ENCODE results near the gene PLCG1.

Gene PLCG1

DNA sequence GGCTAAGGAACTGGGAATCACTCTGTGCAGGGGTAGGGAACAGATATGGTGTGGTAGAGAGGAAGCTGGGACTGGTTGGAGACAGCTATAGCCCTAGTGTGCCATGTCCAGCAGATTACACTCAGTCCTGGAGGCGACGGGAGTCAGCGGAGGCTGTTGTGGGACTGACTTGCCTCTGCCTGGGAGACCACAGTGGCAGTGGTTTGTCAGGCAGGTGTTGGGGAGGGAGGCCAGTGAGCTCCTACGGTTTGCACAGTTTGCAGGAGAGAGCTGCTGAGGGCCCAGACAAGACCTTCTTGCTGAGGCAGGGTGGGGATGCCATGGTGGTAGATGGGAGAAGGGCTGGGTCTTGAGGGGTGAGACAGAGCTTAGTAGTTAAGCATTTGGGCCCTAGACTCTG, 4.9 kb downstream of the PLCG1 start:
- no peak for DNase-seq (ENCODE audit: low read depth in 4 of 4, low spot score in 1 of 4)

DNA sequence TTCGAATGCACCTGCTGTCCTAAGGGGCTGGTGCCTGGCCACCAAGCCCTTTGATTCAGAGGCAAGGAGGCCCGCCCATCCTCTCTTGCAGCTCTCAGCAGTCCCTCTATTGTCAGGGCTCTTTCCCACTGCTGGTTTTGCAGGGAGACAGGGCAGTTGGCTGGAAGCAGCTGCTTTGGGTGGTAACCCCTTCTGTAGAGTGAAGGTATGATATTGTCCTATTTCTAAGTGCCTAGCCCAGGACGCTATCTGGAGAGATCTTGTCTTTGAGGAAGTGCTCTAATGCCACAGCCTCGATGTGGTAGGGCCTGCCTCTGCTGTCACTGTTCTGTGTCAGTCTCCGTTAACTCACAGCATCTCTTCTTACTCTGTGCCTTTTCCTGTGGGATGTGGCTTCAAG, 5.6 kb downstream of the PLCG1 start:
- DNase-seq (ENCODE audit: low read depth in 4 of 4, low spot score in 1 of 4) = no peak

- DNase-seq (ENCODE audit: low read depth in 4 of 4, low spot score in 1 of 4) = no peak
These were observed 6.0 kb downstream of the PLCG1 start for GRCh38 chr20:41143354-41143753.

DNA sequence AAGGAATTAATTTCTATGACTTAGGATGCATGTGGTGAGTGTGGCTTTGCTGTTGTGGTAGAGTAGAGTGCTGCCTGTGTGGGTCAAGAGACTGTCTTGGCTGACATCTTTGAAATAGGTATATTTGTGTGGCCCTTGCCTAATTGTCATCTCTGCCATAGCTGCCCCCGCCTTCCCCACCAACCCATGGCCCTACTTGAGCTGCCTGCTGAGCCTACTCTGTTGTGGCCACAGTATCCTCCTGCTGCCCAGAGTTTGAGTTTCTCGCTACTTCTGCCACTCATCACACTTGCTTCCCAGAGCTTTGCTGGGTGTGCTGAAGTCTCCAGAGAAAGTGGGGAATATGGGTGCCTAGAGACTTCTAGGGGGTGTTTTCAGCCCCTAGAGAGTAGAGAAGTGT, 8.0 kb downstream of the PLCG1 start:
- DNase-seq (ENCODE audit: low read depth in 4 of 4, low spot score in 1 of 4) = no peak

DNA sequence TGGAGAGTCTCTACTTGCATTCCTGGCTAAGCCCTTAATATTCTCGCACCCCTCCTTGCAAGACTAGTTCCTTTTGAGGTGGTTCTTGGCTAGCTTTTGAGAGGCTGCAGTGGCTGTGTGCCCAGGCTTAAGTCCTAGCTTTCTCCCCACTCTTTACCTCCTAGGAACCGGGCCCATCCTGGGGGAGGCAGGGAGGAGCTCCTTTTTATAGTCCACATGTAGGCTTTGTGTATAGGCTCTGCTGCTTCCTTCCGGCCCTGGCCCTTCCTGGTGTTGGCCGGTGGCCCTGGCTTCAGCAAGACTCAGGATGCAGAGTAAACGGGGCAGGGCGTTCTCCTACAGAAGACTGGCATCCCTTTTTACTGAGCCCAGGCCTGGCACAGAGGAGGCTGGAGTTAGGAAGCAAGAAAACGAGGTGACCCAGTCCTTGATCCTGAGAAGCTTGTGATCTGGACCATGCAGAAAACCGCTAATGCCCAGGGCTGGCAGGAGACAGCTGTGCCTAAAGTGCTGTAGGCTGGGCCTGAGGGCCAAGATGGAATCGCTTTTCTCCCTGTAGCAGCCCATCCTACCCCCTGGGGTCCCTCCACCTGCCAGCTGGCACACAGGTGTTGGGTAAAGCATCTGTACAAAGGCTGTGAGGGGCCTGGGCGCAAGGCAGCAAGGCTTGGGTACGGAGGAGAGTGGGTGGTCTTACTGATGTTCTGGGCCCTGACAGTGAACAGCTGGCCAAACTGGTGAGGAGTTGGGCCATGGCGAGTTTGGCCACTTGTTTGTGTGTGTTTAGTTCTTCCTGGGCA, 8.7 kb downstream of the PLCG1 start:
- no peak for DNase-seq (ENCODE audit: low read depth in 4 of 4, low spot score in 1 of 4)

- no peak for DNase-seq (ENCODE audit: low read depth in 4 of 4, low spot score in 1 of 4)
These were observed 10.4 kb downstream of the PLCG1 start for GRCh38 chr20:41147767-41148191.

DNA sequence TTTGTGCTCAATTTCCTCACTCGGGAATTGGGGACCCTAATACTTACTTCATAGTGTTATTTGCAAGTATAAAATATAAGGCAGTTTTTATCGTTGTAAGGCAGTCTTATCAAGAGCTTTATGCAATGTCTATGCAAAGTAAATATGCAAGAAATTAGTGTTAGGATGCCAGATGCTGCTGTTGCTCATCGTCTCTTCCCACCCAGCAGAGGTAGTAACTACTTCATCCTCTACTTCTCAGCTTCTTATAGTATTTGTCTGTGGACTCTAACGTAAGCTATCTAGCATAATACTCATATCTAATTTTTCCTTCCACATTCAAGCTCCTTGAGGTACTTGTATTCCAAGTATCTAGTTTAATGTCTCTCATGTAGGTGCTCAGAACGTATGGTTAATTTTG, 11.6 kb downstream of the PLCG1 start:
- no peak for DNase-seq (ENCODE audit: low read depth in 4 of 4, low spot score in 1 of 4)

GRCh38 chr20:41150664-41151063, 13.3 kb downstream of the PLCG1 start:
- no peak for DNase-seq (ENCODE audit: low read depth in 4 of 4, low spot score in 1 of 4)

DNA sequence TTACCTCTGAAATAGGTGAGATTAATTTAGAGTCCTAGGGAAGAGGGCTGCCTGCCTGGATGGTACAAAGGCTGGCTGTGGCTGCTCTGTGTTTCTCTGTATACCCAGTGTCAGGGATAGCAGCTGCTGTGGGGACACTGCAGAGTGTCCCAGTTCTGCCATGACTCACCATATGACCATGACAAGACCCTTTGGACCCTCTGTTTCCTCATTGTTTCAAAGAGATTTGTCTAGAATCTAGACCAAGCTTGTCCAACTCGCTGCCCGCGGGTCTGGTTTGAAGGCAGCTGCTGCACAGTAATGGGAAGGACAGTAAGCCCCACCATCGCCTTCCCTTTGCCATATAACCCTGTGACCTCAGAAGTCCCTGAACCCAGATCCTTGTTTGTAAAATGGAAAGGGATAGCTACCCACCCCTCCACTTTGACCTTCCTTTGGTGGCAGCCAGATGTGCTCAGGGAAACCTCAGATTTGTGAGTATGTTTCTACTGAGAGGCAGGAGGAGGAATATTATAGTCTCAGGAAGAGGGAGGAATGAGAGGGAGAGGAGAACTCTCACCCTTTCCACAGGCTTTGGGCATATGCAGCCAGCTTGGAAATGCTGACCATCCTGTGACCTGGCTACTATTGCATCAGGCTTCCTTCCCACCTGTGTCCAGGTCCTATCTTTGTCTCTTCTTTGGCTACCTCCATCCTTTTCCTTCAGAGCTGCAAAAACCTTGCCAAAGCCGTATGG, 14.0 kb downstream of the PLCG1 start:
- no peak for DNase-seq (ENCODE audit: low read depth in 4 of 4, low spot score in 1 of 4)

GRCh38 chr20:41152108-41152757, 14.9 kb downstream of the PLCG1 start:
- no peak for DNase-seq (ENCODE audit: low read depth in 4 of 4, low spot score in 1 of 4)

- no peak for DNase-seq (ENCODE audit: low read depth in 4 of 4, low spot score in 1 of 4)
These were observed 17.3 kb downstream of the PLCG1 start for GRCh38 chr20:41154436-41155176.

DNA sequence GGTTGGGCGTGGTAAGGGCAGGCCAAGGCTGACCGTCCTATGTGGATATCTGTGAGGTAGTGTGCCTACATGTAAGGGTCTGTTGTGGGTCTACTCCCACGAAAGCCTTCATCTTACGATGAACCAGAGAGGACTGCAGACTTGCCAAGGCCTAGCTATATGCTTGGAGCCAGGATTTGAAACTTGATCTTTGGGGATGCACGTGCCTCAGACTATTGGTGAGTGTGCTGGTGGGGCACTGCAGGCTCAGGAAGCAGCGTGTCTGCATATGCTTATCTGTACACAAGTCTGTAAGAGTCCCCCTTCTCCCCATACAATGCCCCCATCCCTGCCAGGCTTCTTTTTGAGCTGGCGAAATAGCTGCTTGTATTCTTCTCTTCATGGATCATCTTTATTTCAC, 17.9 kb downstream of the PLCG1 start:
- no peak for DNase-seq (ENCODE audit: low read depth in 4 of 4, low spot score in 1 of 4)

GRCh38 chr20:41158082-41158625, 20.8 kb downstream of the PLCG1 start:
- no peak for DNase-seq (ENCODE audit: low read depth in 4 of 4, low spot score in 1 of 4)

GRCh38 chr20:41159547-41159946, 22.2 kb downstream of the PLCG1 start:
- no peak for DNase-seq (ENCODE audit: low read depth in 4 of 4, low spot score in 1 of 4)

- DNase-seq (ENCODE audit: low read depth in 4 of 4, low spot score in 1 of 4) = no peak
These were observed 23.3 kb downstream of the PLCG1 start for GRCh38 chr20:41160686-41161085.

- no peak for DNase-seq (ENCODE audit: low read depth in 4 of 4, low spot score in 1 of 4)
These were observed 24.5 kb downstream of the PLCG1 start for GRCh38 chr20:41161886-41162285.

DNA sequence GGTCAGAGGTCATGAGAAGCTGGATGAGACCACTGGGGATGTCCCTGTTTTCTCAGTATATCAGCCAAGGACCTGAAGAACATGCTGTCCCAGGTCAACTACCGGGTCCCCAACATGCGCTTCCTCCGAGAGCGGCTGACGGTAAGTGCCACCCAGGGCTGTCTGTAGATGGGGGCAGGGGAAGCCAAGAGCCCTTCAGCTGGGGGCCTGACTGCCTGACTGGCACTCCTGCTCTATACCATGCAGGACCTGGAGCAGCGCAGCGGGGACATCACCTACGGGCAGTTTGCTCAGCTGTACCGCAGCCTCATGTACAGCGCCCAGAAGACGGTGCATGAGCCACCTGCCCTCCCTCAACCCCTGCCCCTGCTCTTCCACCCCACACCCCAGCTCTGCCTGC, 25.1 kb downstream of the PLCG1 start:
- no peak for DNase-seq (ENCODE audit: low read depth in 4 of 4, low spot score in 1 of 4)

DNA sequence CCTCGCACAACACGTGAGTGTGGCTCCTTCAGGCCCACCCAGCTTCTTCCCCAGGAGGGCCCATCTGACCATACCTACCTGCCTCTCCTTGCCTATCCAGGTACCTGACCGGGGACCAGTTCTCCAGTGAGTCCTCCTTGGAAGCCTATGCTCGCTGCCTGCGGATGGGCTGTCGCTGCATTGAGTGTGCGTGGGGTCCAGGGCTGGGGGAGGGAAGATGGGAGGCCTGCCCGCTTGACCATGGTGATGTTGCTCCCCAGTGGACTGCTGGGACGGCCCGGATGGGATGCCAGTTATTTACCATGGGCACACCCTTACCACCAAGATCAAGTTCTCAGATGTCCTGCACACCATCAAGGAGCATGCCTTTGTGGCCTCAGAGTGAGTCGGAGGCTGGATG, 26.5 kb downstream of the PLCG1 start:
- DNase-seq (ENCODE audit: low read depth in 4 of 4, low spot score in 1 of 4) = no peak

GRCh38 chr20:41165001-41165882, 27.9 kb downstream of the PLCG1 start:
- DNase-seq (ENCODE audit: low read depth in 4 of 4, low spot score in 1 of 4) = no peak

Measured in stimulated activated CD4-positive, alpha-beta T cell treated with anti-CD3 and anti-CD28 coated beads, Interleukin-1b, Interleukin-23, amount 100 ng/mL, for 24 hours (primary cell).